ENCODE data around the gene INO80E.
"Not testable (repeated sequence)": the region's sequence is repeated elsewhere in the genome, so short reads cannot be mapped to it uniquely, and the experiment has no call there.

Gene INO80E

DNA sequence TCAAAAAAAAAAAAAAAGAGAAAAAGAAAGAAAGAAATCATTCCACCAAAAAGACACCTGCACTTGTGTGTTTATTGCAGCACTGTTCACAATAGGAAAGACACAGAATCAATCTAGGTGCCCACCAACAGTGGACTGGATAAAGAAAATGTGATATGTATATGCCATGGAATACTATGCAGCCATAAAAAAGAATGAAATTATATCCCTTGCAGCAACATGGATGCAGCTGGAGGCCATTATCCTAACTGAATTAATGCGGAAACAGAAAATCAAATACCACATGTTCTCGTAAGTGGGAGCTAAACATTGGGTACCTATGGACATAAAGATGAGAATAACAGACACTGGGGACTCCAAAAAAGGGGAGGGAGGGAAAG lies 21.2 kb downstream of the INO80E start:
- no peak overlapping the region for H3K4me3 ChIP-seq (replicated peaks; ENCODE audit: insufficient read depth, low read length)
- H3K27me3 ChIP-seq (ENCODE audit: insufficient read depth, poor library complexity, severe bottlenecking) = no peaks in the 10 kb centered on the region
- no peak for DNase-seq (ENCODE audit: low read depth in 1 of 2, low spot score in 1 of 2)
- TF ChIP-seq SPI1 (IDR thresholded peaks at IDR 0.05; ENCODE audit: borderline replicate concordance, low read depth) = no peak
- no peak for TF ChIP-seq POLR2AphosphoS5 (IDR thresholded peaks at IDR 0.05; ENCODE audit: low read depth)
- no peak for TF ChIP-seq GABPA (IDR thresholded peaks at IDR 0.05; ENCODE audit: low read depth)
- TF ChIP-seq, protein P1, sequence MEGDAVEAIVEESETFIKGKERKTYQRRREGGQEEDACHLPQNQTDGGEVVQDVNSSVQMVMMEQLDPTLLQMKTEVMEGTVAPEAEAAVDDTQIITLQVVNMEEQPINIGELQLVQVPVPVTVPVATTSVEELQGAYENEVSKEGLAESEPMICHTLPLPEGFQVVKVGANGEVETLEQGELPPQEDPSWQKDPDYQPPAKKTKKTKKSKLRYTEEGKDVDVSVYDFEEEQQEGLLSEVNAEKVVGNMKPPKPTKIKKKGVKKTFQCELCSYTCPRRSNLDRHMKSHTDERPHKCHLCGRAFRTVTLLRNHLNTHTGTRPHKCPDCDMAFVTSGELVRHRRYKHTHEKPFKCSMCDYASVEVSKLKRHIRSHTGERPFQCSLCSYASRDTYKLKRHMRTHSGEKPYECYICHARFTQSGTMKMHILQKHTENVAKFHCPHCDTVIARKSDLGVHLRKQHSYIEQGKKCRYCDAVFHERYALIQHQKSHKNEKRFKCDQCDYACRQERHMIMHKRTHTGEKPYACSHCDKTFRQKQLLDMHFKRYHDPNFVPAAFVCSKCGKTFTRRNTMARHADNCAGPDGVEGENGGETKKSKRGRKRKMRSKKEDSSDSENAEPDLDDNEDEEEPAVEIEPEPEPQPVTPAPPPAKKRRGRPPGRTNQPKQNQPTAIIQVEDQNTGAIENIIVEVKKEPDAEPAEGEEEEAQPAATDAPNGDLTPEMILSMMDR (IDR thresholded peaks at IDR 0.05; ENCODE audit: insufficient read depth, low read length) = no peak
- TF ChIP-seq, protein P2, sequence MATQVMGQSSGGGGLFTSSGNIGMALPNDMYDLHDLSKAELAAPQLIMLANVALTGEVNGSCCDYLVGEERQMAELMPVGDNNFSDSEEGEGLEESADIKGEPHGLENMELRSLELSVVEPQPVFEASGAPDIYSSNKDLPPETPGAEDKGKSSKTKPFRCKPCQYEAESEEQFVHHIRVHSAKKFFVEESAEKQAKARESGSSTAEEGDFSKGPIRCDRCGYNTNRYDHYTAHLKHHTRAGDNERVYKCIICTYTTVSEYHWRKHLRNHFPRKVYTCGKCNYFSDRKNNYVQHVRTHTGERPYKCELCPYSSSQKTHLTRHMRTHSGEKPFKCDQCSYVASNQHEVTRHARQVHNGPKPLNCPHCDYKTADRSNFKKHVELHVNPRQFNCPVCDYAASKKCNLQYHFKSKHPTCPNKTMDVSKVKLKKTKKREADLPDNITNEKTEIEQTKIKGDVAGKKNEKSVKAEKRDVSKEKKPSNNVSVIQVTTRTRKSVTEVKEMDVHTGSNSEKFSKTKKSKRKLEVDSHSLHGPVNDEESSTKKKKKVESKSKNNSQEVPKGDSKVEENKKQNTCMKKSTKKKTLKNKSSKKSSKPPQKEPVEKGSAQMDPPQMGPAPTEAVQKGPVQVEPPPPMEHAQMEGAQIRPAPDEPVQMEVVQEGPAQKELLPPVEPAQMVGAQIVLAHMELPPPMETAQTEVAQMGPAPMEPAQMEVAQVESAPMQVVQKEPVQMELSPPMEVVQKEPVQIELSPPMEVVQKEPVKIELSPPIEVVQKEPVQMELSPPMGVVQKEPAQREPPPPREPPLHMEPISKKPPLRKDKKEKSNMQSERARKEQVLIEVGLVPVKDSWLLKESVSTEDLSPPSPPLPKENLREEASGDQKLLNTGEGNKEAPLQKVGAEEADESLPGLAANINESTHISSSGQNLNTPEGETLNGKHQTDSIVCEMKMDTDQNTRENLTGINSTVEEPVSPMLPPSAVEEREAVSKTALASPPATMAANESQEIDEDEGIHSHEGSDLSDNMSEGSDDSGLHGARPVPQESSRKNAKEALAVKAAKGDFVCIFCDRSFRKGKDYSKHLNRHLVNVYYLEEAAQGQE (IDR thresholded peaks at IDR 0.05; ENCODE audit: insufficient replicate concordance, low read depth) = no peak
- no peak overlapping the region for H3K27ac ChIP-seq (replicated peaks)

DNA sequence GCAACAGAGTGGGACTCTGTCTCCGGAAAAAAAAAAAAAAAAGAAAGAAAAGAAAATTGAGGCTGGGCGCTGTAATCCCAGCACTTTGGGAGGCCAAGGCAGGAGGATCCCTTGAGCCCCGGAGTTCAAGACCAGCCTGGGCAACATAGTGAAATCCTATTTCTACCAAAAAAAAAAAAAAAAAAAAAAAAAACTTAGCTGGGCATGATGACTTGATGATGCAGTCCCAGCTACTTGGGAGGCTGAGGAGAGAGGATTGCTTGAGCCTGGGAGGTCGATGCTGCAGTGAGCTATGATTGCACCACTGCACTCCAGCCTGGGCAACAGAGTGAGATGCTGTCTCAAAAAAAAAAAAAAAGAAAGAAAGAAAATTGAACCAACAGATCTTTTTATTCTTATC lies 21.9 kb downstream of the INO80E start:
- DNase-seq (ENCODE audit: low read depth in 1 of 2, low spot score in 1 of 2); H3K27ac ChIP-seq (replicated peaks); H3K27me3 ChIP-seq (ENCODE audit: insufficient read depth, poor library complexity, severe bottlenecking); H3K4me3 ChIP-seq (replicated peaks; ENCODE audit: insufficient read depth, low read length): not testable (repeated sequence)

DNA sequence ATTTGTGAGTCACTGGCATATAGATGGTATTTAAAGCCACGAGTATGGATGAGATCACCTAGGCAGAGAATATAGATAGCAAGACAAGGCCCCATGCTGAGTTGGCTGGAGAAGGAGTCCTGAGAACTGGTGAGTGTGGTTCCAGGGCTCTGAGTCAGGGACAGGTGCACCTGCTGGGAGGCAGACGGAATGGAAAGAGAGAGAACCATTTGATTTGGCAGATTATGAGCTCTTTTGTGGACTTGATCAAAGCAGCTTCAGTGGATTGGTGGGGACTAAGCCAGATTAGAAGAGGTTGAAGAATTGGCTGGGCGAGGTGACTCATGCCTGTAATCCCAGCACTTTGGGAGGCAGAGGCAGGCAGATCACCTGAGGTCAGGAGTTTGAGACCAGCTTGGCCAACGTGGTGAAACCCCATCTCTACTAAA lies 22.7 kb downstream of the INO80E start:
- no peak overlapping the region for H3K27ac ChIP-seq (replicated peaks)
- no peak for DNase-seq (ENCODE audit: low read depth in 1 of 2, low spot score in 1 of 2)
- H3K4me3 ChIP-seq (replicated peaks; ENCODE audit: insufficient read depth, low read length) = no peak overlapping the region
- TF ChIP-seq, protein P1 (IDR thresholded peaks at IDR 0.05; ENCODE audit: insufficient read depth, low read length) = no peak
- no peak for TF ChIP-seq POLR2AphosphoS5 (IDR thresholded peaks at IDR 0.05; ENCODE audit: low read depth)
- no peak for TF ChIP-seq SPI1 (IDR thresholded peaks at IDR 0.05; ENCODE audit: borderline replicate concordance, low read depth)
- TF ChIP-seq GABPA (IDR thresholded peaks at IDR 0.05; ENCODE audit: low read depth) = no peak
- TF ChIP-seq, protein P2 (IDR thresholded peaks at IDR 0.05; ENCODE audit: insufficient replicate concordance, low read depth) = no peak
- H3K27me3 ChIP-seq (ENCODE audit: insufficient read depth, poor library complexity, severe bottlenecking) = no peaks in the 10 kb centered on the region

DNA sequence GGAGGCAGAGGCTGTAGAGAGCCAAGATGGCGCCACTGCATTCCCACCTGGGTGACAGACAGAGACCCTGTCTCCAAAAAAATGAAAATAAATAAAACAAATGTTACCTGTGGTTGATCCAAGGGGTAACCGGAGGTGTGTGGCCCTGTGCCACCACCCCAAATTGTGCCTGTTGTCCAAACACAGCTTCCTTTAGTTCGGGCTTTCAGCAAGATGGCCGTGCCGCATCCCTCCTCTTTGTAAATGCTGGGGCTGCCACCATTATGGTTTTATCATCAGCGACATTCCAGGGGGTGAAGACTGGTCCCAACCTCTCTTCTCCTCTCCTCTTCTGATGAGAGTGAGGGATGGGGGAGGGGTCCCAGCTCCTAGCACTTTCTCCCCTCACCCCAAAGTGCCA lies 26.8 kb downstream of the INO80E start, which contains the start of gene C16orf92:
C16orf92 (plus strand) TSS at position 312 of the 400 bp plus-strand sequence. CDS start 143 bp downstream, outside the sequence.
- TF ChIP-seq, protein P1 (IDR thresholded peaks at IDR 0.05; ENCODE audit: insufficient read depth, low read length) = no peak
- TF ChIP-seq SPI1 (IDR thresholded peaks at IDR 0.05; ENCODE audit: borderline replicate concordance, low read depth) = no peak
- no peak for TF ChIP-seq POLR2AphosphoS5 (IDR thresholded peaks at IDR 0.05; ENCODE audit: low read depth)
- TF ChIP-seq, protein P2 (IDR thresholded peaks at IDR 0.05; ENCODE audit: insufficient replicate concordance, low read depth) = no peak
- no peak for TF ChIP-seq GABPA (IDR thresholded peaks at IDR 0.05; ENCODE audit: low read depth)
- Histone ChIP-seq H3K4me3 (replicated peaks; ENCODE audit: insufficient read depth, low read length) (no peak within 1 kb of the TSS), H3K27me3 (ENCODE audit: insufficient read depth, poor library complexity, severe bottlenecking) (peaks cover 31% of the 10 kb centered on the region), H3K27ac (replicated peaks) (no peak within 1 kb of the TSS)
- DNase-seq (ENCODE audit: low read depth in 1 of 2, low spot score in 1 of 2) = no peak
